GM18499 (cell line): ENCODE results near the gene FAM114A1.

Experiments
- ATAC-seq: cut with Tn5 transposase; IDR thresholded peaks from one replicate; pipeline ENCODE4 v1.9.1; 2021; ENCODE audit warnings: moderate number of reproducible peaks; ENCODE audit not compliant: insufficient read depth, unreplicated experiment

Gene FAM114A1

DNA sequence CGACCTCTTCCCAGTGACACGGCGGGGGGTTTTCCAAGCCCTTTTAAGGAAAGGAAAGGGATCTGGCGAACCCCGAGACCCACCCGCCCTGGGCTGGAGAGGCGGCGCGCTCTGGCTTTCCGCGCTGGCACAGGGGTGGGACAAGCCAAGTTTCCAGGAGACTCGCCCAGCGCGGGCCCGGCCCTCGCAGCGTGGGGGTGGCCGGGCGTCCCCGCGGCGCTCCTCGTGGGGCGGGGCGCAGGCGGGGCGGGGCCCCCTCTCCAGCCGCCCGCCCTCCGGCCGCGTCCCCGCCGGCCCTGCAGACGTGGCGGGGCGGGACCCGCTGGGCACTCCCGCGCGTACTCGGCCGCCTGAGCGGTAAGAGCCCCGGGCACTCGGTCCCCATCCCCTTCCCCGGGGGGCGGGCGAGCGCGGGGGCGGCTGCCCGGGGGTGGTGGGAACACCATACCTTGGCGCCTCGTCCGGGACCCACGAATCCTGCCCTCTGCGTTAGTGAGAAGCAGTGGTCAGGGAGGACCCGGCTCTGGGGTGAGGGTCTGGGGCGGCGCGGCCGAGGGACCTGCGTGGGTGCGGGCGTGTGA is at the start of gene FAM114A1:
Gene FAM114A1, plus strand, starts transcription at position 329 of the 581 bp plus-strand sequence. CDS start 10,273 bp downstream, outside the sequence.
- no peak for ATAC-seq

DNA sequence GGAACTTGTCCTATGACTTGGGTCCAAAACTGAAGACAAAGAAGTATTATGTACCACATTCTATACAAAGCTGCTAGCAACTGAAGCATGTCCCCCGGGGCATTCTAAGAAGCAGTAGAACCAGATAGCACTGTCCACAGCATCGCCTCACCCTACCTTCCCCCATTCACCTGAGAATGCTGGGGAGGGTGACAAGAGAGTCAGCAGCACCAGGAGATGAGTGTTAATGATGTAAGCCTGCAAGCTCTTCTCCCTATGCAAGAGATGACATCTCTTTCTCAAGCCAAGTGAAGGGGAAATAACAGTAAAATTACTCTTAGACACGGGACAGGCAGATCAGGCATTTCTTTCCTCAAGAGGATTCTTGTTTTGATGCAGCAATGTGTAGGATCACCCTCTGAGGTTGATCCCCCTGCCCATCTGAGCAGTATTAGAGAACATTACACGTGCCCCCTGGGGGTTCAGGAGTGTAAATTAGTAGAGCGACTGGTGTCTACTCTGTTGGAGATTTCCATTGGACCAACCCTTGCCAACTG is 49.1 kb upstream of the FAM114A1 start:
- ATAC-seq = peak; percentile 42

- no peak for ATAC-seq
Observed at GRCh38 chr4:38819569-38819968, 48.0 kb upstream of the FAM114A1 start.

- no peak for ATAC-seq
Observed at GRCh38 chr4:38820329-38821061, 47.1 kb upstream of the FAM114A1 start.

GRCh38 chr4:38821739-38822138 is 45.9 kb upstream of the FAM114A1 start:
- ATAC-seq = no peak

DNA sequence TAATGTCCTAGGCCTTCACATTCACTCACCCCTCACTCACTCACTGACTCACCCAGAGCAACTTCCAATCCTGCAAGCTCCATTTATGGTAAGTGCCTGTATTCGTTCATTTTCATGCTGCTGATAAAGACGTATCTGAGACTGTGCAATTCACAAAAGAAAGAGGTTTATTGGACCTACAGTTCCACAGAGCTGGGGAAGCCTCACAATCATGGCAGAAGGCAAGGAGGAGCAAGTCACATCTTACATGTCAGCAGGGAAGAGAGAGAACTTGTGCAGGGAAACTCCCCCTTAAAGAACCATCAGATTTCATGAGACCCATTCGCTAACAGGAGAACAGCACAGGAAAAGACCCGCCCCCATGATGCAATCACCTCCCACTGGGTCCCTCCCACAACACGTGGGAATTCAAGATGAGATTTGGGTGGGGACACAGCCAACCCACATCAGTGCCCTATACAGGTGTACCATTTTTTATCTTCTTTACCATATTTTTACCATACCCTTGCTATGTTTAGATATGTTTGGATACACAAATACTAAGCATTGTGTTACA is 44.8 kb upstream of the FAM114A1 start:
- ATAC-seq = no peak

GRCh38 chr4:38823766-38824165 is 43.8 kb upstream of the FAM114A1 start:
- no peak for ATAC-seq

GRCh38 chr4:38829237-38829636 is 38.4 kb upstream of the FAM114A1 start:
- ATAC-seq = no peak

DNA sequence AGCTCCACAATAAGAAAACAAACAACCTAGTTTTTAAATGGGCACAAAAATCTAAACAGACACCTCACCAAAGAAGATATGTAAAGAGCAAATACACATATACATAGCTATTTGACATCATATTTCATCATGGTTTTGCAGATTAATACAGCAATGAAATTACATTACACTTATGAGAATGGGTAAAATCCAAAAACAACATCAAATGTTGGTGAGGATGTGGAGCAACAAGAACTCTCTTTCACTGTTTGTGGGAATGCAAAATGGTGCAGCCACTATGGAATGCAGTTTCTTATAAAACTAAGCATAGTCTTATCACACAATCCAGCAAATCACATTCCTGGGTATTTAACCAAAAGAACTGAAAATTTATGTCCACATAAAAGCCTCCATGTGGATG is 36.0 kb upstream of the FAM114A1 start:
- no peak for ATAC-seq

- no peak for ATAC-seq
Observed at GRCh38 chr4:38832206-38832605, 35.4 kb upstream of the FAM114A1 start.

- no peak for ATAC-seq
Observed at GRCh38 chr4:38832624-38833528, 34.7 kb upstream of the FAM114A1 start.

DNA sequence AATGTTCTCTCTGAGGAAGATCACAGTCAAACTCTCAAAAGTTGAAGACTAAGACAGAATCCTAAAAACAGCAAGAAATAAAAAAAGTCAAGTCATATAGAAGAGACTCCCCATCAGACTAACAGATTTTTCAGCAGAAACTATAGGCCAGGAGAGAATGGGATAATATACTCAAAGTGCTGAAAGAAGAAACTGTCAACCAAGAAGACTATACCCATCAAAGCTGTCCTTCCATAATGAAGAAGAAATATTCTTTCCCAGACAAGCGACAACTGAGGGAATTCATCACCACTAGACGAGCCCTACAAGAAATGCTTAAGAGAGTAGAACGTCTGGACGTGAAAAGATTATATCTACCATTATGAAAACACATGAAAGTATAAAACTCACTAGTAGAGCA is 33.0 kb upstream of the FAM114A1 start:
- no peak for ATAC-seq

DNA sequence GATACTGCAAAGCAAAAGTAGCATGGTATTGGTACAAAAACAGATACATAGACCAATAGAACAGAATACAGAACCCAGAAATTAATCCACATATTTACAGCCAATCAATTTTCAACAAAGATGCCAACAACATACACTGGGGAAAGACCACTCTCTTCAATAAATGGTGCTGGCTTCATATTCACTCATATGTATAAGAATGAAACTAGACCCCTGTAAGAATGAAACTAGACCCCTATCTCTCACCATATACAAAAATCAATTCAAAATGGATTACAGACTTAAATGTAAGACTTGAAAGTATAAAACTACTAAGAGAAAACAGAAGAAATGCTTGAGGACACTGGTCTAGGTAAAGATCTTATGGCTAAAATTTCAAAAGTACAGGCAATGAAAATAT is 30.3 kb upstream of the FAM114A1 start:
- ATAC-seq = no peak

GRCh38 chr4:38837849-38838248 is 29.8 kb upstream of the FAM114A1 start:
- no peak for ATAC-seq

- ATAC-seq = no peak
Observed at GRCh38 chr4:38842994-38843393, 24.6 kb upstream of the FAM114A1 start.

DNA sequence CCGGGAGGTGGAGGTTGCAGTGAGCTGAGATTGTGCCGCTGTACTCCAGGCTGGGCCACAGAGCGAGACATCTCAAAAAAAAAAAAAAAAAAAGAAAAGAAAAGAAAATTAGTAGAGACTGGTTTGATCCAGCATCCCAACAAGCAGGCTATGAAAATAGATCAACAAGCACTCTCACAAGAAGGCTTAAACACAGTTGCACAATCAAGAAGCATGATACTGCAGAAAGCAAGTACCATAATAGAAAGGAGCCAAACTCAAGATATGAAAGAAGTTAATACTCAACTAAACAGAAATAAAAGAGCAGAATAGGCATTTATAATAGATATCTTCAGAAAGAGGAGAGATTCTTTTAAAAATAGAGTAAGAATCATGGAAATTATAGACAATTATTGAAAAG is 21.6 kb upstream of the FAM114A1 start:
- no peak for ATAC-seq

DNA sequence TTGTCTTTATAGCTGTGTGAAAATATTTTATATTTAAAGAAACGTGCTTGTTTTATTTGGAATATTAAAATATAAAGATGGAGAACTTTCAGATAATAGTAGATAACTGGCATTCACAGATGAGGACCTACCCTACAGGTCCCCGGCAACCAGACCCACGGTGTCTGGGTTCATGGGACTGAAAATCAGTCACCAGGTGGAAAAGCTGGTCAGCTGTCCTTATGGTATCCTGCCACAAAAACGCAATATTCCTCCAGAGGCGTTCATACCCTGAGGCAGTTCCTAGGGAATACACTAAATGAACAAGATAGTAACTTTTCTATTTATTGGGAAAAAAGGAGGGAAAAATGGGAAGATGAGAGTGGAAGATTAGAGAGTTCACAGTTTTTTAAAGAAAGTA is 12.1 kb upstream of the FAM114A1 start:
- ATAC-seq = no peak

GRCh38 chr4:38856046-38856445 is 11.6 kb upstream of the FAM114A1 start:
- no peak for ATAC-seq

- ATAC-seq = no peak
Observed at GRCh38 chr4:38856524-38857337, 10.9 kb upstream of the FAM114A1 start, which contains the start of gene TLR6. Gene TLR6 (minus strand): TSS chr4:38856817. CDS start chr4:38829473, 27,344 bp downstream.
